ENCODE measurements around the gene OSBP2.

OSBP2 gene

GRCh38 chr22:30856741-30857502 lies 162.2 kb downstream of the OSBP2 start:
- Histone ChIP-seq H3K27ac (no peak overlapping the region), H3K4me3 (no peak overlapping the region)
- TF ChIP-seq CTCF (IDR thresholded peaks at IDR 0.05): no peak
- no peak for DNase-seq (ENCODE audit: low spot score)

DNA sequence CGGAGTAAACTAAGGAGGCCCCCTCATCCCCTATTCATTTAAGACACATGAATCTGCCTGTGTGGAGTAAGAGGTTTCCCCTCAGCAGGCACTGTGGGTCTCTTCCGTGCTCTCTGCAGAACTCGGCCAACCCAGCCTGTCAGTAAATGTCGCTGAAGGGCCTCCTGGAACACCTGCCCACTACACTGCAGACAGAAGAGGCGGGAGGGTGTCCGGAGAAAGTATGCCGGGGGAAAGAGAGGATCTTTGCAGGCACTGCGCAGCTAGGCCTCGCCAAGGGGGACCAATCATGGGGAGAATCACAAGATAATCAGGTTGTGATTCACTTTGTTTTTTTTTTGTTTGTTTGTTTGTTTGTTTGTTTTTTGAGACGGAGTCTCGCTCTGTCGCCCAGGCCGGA lies 163.1 kb downstream of the OSBP2 start:
- no peak overlapping the region for H3K4me3 ChIP-seq
- no peak for TF ChIP-seq CTCF (IDR thresholded peaks at IDR 0.05)
- DNase-seq (ENCODE audit: low spot score): no peak

GRCh38 chr22:30858976-30859713 lies 164.5 kb downstream of the OSBP2 start:
- no peak for DNase-seq (ENCODE audit: low spot score)
- no peak for TF ChIP-seq CTCF (IDR thresholded peaks at IDR 0.05)
- Histone ChIP-seq H3K27ac (no peak overlapping the region), H3K4me3 (no peak overlapping the region)

More for the DNA sequence above, 163.1 kb downstream of the OSBP2 start:
- no peak overlapping the region for H3K27ac ChIP-seq

DNA sequence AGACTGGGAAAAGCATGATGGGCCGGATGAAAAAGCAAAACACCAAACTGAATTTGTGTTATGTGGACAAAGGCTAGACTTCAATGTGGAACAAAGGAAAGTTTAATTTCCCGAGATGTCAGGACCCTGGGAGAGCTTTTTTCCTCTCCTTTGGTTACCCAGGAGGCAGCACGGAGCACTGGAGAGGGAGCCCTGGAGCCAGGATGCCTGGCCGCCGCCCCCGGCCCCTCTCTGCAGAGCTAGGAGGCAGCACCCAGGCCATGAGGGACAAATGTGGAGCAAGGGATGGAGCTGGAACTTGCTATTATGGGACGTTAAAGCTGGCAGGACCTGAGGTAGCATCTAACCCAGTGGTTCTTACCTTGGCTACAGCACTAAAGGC lies 165.0 kb downstream of the OSBP2 start:
- no peak for DNase-seq (ENCODE audit: low spot score)
- no peak overlapping the region for H3K27ac ChIP-seq
- TF ChIP-seq CTCF (IDR thresholded peaks at IDR 0.05): no peak
- H3K4me3 ChIP-seq: no peak overlapping the region

GRCh38 chr22:30860176-30861105 lies 165.8 kb downstream of the OSBP2 start:
- Histone ChIP-seq H3K27ac (no peak overlapping the region), H3K4me3 (no peak overlapping the region)
- no peak for DNase-seq (ENCODE audit: low spot score)
- no peak for TF ChIP-seq CTCF (IDR thresholded peaks at IDR 0.05)

- H3K27ac ChIP-seq: no peak overlapping the region
- TF ChIP-seq CTCF (IDR thresholded peaks at IDR 0.05): no peak
- no peak overlapping the region for H3K4me3 ChIP-seq
- DNase-seq (ENCODE audit: low spot score): no peak
Observed at GRCh38 chr22:30861131-30861530, 166.5 kb downstream of the OSBP2 start.
